Measurements from ENCODE around the gene DEGS1.
A peak's percentile ranks its signal among the peaks of the same experiment; 100 is the strongest.
"Not testable (repeated sequence)": the region's sequence is repeated elsewhere in the genome, so short reads cannot be mapped to it uniquely, and the experiment has no call there.

The DEGS1 gene

DNA sequence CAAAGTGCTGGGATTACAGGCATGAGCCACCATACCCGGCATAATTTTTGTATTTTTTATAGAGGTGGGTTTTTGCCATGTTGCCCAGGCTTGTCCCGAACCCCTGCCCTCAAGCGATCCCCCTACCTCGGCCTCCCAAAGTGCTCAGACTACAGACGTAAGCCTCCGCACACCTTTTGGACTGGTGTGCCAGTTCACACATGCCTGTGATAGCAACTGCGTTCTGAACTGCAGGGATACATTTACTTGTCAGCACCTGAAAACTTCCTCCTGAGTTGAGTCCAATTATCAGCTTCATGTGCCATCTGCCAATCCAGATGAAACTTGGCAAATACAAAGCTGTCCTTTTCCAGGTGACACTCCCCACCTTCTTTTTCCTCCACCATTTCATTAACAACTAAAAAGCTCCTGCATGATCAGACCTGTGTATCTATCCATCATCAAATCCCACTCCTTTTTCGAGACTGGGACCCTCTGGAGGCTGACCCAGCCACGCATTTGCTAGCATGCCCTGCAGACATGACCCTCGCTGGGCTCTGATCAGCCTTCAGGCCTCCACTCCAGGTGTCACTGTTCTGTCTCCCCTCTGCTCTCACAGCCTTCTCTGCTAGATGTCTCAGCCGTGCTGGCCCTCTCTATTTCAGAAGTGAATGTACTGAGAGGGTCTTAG, 2.1 kb upstream of the DEGS1 start:
- DNase-seq (ENCODE audit: low read depth): no peak

DNA sequence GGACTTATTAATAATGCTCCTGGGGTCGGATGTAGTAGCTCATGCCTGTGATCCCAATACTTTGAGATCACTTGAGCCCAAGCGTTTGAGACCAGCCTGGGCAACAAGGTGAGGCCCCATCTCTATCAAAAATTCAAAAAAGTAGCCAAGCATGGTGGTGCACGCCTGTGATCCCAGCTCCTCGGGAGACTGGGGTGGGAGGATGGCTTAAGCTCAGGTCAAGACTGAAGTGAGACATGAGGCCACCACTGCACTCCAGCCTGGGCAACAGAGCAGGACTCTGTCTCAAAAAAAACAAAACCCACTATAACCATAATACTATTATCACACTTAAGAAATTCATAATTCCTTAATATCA, 1.6 kb upstream of the DEGS1 start:
- DNase-seq (ENCODE audit: low read depth): no peak

DNA sequence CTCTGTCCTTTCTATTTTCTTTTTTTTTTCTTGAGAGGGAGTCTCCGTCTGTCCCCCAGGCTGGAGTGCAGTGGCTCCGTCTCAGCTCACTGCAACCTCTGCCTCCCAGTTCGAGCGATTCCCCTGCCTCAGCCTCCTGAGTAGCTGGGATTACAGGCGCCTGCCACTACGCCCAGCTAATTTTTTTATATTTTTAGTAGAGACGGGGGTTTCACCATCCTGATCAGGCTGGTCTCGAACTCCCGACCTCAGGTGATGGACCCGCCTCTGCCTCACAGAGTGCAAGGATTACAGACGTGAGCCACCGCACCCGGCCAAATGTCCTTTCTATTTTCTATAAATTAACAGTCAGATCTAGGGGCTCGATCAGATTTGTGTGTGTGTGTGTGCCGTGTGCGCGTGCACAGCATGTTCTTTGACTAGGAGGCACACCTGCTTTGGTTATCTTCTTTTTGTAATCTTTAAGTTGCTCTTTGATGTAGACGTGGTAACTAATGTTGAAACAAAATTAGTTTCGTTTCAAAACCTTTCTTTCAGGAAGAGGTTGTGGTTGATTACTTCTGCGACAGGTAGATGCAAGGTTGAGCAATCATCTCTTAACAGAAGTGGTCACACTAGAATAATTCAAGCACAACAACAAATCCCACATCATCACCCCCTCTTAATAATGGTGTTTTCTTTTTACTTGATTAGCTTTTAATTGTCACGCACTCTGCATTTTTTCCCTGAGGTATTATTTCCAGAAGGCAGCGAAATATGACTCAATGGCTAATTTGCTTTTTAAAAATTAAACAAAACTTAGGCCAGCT, 779 bp upstream of the DEGS1 start:
- DNase-seq (ENCODE audit: low read depth): peak; percentile 39

DNA sequence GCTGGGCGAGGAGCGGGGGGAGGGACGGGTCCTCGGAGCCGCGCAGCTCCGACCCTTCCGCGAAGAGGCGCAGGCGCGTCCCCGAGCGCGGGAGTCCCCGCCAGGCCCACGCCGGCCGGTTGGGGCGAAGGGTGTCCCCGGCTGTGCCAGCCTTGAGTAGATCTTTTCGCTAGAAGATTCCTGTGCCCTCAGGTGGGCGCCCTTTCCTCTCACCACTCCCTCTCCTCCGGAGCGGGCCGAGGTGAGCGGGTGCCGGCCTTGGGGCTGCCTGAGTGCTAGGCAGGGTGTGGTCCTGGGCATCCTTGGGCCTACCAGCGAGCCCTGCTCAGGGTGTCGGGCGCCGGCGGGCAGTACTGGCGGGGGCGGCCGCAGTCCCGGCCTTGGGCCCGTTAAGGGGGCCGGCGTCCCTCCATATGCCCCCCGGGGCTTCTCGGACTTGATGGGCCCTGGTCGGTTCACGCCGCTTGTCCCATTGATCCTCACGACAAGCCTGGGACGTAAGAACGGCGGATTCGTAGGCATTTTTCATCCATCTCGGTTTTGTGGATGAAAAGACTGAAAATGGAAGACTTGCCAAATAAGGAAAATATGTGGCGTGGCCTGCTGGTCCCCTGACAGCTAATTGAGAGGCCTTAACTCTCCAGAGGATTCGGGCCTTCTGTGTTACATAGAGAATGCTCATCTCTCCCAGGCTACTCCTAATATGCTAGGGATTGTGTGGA, 712 bp downstream of the DEGS1 start:
- DNase-seq (ENCODE audit: low read depth): peak; percentile 29

DNA sequence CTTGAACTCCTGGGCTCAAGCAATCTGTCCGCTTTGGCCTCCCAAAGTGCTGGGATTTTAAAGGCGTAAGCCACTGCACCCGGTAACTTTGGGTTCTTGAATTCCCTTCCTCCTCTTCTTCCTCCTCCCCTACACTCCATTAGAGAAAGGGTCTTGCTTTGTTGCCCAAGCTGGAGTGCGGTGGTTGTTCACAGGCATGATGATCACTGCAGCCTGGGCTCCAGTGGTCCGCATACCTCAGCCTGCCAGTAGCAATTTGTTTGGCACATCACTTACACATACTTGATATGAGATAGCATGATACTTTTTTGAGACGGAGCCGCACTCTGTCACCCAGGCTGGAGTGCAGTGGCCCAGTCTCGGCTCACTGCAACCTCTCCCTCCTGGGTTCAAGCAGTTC, 2.2 kb downstream of the DEGS1 start:
- DNase-seq (ENCODE audit: low read depth): no peak

DNA sequence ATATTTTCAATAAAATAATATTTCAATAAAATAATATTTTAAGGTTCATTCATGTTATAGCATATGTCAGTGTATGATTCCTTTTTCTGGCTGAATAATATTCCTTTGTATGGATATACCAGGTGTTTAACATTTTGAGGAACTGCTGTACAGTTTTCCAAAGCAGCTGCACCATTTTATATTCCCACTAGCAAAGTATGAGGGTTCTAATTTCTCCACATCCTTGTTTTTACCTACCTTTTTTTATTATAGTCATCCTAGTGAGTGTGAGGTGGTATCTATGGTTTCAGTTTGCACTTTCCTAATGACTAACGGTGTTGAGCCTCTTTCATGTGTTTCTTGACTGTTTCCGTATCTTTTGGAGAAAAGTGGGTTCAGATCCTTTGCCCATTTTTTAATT, 5.2 kb downstream of the DEGS1 start:
- DNase-seq (ENCODE audit: low read depth): no peak

DNA sequence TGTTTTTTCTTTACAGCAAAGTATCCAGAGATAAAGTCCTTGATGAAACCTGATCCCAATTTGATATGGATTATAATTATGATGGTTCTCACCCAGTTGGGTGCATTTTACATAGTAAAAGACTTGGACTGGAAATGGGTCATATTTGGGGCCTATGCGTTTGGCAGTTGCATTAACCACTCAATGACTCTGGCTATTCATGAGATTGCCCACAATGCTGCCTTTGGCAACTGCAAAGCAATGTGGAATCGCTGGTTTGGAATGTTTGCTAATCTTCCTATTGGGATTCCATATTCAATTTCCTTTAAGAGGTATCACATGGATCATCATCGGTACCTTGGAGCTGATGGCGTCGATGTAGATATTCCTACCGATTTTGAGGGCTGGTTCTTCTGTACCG, 6.5 kb downstream of the DEGS1 start:
- DNase-seq (ENCODE audit: low read depth): no peak

DNA sequence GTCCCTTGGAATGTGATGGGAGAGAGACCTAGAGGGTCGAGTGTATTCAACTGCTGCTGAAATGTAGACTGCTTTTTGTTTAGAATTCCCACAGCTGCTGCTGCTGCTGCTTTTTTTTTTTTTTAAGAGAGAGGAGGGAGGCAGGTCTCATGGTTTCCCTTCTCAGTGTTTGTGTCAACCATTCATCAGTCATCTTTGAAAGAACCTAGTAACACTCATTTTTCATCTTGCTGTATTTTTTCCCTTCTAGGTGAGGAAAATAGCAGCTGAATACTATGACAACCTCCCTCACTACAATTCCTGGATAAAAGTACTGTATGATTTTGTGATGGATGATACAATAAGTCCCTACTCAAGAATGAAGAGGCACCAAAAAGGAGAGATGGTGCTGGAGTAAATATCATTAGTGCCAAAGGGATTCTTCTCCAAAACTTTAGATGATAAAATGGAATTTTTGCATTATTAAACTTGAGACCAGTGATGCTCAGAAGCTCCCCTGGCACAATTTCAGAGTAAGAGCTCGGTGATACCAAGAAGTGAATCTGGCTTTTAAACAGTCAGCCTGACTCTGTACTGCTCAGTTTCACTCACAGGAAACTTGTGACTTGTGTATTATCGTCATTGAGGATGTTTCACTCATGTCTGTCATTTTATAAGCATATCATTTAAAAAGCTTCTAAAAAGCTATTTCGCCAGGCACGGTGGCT, 9.2 kb downstream of the DEGS1 start:
- no peak for DNase-seq (ENCODE audit: low read depth)

DNA sequence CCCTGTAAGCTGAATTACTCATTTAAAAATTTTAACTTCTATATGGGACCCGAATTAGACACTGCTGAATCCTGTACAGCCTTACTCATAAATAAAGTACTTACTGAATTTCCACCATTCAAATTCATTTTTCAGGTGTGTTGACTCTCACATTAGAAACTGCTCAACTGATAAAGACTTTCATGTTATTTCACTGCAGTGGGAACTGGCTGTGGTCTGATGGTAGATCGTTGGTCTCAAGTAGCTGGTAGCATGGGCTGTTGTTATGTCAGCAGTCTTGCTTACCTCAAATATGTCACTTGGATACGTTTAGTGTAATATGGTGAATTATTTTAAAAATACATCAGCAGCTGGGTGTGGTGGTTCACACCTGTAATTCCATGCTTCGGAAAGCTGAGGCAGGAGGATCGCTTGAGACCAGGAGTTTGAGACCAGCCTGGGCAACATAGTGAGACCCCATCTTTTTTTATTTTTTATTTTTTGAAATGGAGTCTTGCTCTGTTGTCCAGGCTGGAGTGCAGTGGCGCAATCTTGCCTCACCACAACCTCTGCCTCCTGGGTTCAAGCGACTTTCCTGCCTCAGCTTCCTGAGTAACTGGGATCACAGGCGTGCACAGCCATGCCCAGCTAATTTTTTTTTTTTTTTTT, 10.4 kb downstream of the DEGS1 start:
- no peak for DNase-seq (ENCODE audit: low read depth)

DNA sequence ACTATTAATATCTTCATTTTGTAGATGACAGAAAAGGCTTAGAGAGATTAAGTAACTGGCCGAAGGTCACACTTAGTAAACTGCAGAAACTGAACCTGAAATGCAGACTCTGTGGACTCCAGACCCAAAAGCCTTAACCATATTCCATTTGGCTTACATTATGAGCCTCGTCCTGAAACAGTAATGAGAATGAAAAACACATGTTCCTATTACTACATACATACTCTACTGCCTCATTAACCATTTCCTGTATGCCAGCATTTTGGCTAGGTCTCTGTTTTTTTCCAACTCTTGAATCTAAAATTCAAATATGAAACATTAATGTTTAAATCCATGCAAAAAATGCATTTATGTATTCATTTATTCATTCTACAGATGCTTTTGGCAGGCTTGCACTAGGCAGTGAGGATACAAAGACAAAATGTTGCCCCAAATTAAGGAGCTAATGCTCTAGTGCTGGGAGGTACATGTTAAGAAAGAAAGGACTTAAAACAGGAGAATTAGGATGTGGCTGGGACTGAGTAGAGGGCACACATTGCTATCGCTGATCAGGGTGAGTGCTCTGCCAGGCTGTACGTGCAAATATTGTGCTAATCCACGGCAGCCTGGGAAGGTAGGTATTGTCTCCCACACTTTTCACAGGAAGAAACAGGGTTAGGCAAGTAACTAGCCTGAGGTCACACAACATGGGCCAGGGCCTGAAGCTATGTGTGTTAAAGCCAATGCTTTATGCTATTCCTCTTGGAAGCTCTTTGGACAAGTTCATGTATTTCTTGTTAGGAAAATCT, 14.0 kb downstream of the DEGS1 start:
- DNase-seq (ENCODE audit: low read depth): no peak

DNA sequence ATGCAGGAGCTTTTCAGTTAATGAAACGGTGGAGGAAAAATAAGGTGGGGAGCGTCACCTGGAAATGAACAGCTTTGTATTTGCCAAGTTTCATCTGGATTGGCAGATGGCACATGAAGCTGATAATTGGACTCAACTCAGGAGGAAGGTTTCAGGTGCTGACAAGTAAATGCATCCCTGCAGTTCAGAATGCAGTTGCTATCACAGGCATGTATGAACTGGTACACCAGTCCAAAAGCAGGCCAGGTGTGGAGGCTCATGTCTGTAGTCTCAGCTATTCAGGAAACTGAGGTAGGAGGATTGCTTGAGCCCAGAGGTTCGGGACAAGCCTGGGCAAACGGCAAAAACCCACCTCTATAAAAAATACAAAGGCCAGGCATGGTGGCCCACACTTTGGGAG, 15.5 kb downstream of the DEGS1 start:
- DNase-seq (ENCODE audit: low read depth): no peak

DNA sequence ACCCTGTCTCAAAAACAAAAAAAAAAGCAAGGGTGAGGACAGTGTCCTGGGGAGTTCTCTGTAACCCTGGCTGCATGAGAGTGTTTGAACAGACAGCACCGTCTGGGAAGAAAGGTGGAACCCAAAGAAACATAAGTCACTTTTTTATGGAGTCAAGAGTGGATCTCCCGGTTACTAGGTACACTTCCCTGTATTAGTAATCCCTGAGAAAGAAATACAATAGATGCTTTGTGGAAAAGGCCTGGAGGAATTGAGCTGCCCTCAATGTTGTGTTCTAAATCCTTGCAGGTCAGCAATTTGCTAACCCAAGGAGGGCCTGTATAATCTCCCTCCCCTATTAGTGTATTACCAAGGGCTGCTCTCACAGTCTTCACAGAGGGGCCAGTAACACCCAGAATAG, 16.6 kb downstream of the DEGS1 start:
- DNase-seq (ENCODE audit: low read depth): no peak

DNA sequence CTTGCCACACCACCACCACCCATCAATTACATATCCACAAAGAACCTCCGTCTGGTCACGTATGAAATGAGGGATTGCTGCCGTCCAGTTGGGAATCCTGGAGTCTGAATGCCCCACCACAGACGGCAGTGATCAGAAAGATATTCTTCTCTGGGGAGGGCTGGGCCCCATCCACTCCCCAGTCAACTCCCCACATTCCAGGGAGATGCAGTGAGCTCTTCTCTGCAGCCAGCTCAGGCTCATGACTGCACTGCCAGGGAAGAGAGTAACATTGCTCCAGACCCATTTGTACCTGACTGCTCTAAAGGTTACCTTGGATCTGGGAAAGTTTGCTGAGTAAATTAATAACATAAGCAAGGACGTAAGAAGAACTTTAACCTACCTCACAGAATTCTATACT, 18.3 kb downstream of the DEGS1 start:
- DNase-seq (ENCODE audit: low read depth): no peak

DNA sequence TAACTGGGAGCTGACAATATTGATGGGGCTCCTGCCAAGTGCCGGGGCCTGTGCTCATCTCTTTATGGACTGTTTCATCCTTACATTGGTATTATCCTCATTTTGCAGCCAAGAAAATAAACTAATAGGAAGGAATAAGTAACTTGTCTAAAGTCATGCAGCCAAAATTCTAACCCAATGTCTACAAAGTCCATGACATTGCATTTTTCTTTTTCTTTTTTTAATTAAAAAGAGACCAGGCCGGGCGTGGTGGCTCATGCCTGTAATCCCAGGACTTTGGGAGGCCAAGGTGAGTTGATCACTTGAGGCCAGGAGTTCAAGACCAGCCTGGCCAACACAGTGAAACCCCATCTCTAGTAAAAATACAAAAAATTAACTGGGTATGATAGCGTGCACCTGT, 18.8 kb downstream of the DEGS1 start:
- no peak for DNase-seq (ENCODE audit: low read depth)

DNA sequence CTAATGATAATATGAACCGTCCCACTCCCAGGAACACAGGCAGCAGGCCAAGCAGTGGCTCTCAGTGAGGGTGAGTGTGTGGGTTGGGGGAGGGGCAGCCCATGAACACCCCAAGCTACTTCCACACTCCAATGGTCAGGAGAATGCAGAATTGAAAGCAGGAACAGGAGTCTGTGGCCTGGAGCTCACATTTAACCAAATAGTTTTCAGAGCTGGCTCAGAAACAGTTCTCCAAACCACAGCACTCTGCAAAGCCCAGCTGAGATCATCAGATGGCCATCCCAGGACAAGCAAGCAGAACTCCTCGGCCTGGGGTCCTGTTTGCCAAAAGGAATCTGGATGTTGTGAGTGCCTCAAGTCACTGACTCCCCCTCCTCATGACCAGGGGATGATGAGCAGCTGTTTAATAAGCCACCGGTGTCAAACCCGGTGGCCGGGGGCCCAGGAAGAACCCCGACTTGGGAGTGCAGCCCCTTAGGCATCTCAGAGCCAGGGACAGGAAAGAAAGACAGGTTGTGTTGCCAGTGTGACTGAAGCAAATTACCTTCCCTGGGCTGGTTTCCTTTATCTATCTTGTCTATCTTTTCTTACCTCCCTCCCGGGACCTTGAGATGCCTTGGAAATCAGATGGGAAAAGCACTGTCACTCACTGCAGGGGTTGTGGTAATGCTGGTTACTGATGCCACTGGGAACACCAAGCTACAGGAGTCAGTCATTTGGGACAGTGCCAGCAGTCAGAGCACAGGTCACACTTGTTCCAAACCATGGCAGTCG, 20.4 kb downstream of the DEGS1 start:
- DNase-seq (ENCODE audit: low read depth): no peak

DNA sequence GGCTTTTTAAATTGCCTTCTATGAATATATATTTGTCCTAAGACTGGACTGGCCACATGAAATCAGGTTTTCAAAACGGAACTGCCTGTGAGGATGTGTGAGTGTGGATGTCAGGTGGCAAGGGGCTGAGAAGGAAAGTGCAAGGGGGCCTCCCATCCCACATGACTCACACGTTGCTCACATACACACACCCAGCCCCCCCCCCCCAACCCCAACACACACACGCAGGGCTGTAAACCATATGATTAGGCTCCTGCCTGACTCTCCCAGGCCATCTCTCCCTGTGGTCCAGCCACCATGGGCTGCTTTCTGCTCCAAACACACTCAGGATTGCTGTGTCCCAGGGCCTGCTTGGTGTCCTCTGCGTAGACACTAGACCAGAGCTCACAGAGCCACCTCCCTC, 22.4 kb downstream of the DEGS1 start:
- DNase-seq (ENCODE audit: low read depth): no peak

DNA sequence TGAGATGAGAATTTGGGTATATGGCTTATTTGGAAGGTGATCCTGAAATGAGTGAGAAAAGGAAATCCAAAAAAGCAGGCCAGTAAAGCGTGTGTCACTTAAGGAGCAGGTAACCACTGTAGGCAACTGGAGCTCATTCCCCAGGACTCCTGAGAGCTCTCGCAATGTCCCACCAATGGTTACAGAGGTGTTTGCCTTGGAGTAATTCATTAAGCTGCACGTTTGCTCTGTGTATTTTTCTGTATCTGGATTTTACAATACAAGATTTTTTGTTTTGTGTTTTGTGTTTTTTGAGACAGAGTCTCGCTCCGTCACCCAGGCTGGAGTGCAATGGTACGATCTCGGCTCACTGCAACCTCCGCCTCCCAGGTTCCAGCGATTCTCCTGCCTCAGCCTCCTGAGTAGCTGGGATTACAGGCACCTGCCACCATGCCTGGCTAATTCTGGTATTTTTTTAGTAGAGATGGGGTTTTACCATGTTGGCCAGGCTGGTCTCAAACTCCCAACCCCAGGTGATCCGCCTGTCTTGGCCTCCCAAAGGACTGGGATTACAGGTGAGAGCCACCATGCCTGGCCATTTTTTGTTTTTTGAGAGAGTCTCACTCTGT, 23.0 kb downstream of the DEGS1 start:
- DNase-seq (ENCODE audit: low read depth): not testable (repeated sequence)

DNA sequence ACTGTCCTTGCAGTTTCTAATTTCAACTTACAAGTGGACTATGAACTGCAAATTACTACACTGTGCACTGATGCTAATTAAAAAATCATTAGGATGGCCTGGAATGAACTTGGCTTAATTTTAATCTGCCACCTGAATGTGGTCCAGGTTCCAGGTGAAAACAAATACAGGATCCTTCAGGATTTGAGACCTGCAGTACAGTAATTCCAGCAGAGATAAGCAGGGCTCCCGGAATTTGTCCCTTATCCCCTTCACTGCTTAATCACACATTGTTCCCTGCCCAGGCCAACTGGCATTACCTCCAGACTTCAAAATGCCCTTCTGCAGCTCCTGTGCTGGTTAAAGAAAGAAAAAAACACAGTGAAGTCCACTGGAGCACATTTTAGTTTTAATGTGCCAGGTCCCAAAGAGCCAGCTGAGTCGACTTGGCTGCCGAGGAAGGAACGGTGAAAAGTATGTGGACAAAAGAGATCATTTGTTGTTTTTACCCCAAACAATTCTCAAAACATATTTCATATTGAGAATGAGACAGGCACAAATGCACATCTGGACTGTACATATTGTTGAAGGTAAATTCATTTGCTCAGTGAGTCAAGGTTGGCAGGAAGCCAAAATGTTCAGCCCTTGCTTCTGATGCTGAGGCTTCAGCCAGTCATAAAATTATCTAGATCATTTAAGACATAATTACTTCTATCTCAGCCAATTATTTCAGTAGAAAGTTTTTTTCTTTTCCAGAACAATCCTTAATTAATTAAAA, 28.3 kb downstream of the DEGS1 start:
- no peak for DNase-seq (ENCODE audit: low read depth)

DNA sequence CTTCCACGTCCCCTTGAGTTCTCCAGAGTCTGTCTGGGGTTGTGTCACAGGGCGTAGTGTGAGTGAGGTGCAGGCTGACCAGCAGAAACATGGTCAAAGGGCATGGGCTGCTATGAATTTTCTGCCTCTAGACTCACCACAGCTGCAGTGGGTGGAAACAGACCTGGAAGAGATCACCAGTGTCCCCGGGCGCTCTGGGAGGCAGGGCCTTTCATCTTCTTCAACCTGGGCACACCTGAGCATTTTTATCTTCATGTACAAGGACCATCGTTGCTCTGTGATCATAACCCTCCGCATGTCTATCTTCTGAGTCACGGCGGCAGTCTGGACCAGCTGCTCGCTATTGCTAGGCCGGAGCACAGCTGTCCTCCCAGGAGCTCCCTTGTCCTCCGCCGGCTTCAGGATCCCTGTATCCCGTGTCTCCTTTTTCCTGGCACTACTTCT, 29.6 kb downstream of the DEGS1 start:
- DNase-seq (ENCODE audit: low read depth): no peak

All from T follicular helper cell (primary cell).